GM23248 (cell line): ENCODE measurements around the gene MTFP1.

Experiments used
- EZH2 ChIP-seq: fragments of 200-600 bp; sonication (generic); IDR thresholded peaks from 2 replicates; pipeline ENCODE4 v1.6.1; 2018; ENCODE audit warnings: antibody characterized with exemption, mild to moderate bottlenecking; ENCODE audit not compliant: insufficient read depth, poor library complexity, severe bottlenecking
- EZH2phosphoT487 ChIP-seq: fragments of 200-600 bp; sonication (generic); IDR thresholded peaks from 2 replicates; pipeline ENCODE4 v1.6.1; 2018; ENCODE audit warnings: antibody characterized with exemption, moderate library complexity, mild to moderate bottlenecking, low read depth; ENCODE audit not compliant: insufficient read depth

DNA sequence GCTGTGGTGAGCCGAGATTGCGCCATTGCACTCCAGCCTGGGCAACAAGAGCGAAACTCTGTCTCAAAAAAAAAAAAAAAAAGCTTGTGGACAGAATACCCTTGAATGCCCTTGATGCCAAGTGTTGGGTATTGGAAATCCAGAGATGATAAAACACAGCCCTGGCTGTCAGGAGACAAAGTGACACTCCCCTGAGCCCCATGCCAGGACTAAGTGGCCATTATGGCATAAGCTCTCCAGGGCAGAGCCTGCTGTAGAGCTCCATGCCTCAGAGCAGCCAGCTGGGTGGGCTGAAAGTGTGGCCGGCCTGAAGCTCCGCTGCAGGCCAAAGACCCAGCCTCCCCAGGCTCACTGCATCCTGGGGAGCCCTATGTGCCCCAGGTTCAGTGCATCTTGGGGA, 43.2 kb upstream of the MTFP1 start:
- no peak for TF ChIP-seq EZH2
- no peak for TF ChIP-seq EZH2phosphoT487
